ENCODE data around the gene INHBE. TPM values are rescaled to one million over a fixed set of nuclear protein-coding genes. Genes with fewer than 3 reads are reported as not detected.

INHBE gene
- total RNA-seq, 2 donors from 2014 or later = not detected

DNA sequence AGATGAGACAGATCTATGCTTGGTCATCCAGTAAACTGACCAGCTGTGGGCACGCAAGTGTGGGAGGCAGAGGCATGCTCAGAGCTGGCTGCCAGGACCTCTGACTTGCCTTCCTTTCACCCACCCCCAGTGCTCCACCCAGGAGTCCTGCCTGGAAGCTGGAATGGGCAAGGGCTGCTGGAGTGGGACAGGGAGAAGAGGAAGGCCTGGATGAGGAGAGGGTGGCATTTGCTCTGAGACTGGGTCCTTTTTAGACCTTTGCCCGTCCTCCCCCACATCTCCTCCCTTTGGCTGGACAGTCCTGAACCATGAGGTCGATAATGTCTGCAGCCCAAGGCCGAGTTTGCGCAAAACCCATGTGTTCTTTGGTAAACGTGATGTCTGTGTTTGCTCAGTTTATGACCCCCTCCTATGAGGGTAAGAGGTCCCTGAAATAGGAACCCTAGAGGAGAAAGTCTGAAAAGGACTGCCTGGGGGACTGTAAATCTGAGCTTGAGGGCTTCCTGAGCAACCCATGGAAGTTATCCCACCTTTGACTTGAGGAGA lies 3.8 kb upstream of the INHBE start:
- no peak overlapping the region for H3K27ac Mint-ChIP-seq
- H3K4me1 Mint-ChIP-seq = peaks cover 5% of the 10 kb centered on the region
- ATAC-seq (replicated peaks) = no peak
- H3K36me3 Mint-ChIP-seq (ENCODE audit: low read depth) = no peaks in the 10 kb centered on the region
- no peaks in the 10 kb centered on the region for H3K27me3 Mint-ChIP-seq
- no peak overlapping the region for H3K4me3 Mint-ChIP-seq
- no peaks in the 10 kb centered on the region for H3K9me3 Mint-ChIP-seq

DNA sequence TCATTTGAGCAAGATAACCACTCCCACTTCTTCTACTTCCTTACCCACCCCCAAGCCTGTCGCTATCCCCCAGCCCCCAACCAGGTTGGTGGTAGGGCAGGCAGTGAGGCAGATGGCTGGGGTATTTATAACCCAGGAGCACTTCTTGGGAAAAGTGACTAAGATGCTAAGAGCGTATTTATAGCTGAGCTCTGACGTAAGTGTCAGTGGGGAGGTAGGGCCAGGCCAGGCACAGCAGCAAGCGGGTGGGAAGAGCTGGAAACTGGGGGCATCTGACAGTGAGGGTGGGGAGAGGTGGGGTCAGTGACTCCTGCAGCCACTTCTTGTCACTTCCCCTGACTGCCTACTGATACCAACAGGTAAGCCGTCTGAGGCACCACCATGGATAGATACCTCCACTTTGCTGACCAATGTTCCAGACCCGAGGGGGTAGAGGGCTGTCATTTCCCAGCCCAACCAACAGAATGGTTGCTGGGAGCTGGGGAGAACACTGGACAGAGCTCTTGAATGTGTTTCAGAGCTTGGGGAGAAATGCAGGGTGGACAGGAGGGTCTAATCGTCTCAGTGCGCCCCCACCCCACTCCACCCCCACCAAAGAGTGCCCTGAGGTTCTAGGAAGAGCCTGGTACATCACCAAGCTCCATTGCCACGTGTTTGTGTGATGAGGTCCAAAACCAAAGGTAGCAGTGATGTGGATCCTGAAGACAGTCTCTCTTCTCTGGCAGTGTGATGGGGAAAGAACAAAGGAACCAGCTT lies 2.7 kb upstream of the INHBE start:
- H3K4me1 Mint-ChIP-seq = peaks cover 5% of the 10 kb centered on the region

DNA sequence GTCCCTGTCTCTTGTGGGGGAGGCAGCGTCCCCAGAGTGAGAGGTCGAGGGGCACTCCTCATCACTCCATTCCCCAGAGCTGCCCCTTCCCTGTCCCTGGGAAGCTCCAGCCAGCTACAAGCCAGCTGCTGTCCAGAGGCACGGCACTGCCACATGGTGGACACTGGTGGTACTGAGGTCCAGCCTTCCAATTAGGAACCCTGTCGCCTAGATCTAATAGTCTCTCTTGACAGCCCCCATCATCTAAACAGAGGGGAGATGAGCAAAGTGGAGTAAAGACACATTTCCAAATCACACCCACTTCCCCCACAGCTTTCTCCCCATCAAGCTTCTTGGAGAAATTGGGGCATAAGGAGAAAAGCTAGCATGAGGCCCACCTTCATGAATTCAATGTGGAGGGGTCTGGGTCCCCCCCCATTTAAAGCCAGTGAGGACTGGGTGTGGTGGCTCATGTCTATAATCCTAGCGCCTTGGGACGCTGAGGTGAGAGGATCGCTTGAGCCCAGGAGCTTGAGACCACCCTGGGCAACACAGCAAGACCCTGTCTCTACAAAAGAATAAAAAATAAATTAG lies 2.1 kb upstream of the INHBE start:
- H3K4me3 Mint-ChIP-seq = no peak overlapping the region
- ATAC-seq (replicated peaks) = peak; percentile 70
- peaks cover 5% of the 10 kb centered on the region for H3K4me1 Mint-ChIP-seq
- peak overlapping the region; percentile 41 for H3K27ac Mint-ChIP-seq
- no peaks in the 10 kb centered on the region for H3K9me3 Mint-ChIP-seq
- H3K27me3 Mint-ChIP-seq = no peaks in the 10 kb centered on the region
- H3K36me3 Mint-ChIP-seq (ENCODE audit: low read depth) = no peaks in the 10 kb centered on the region

More for the DNA sequence above, 2.7 kb upstream of the INHBE start:
- Mint-ChIP-seq H3K27ac (peak overlapping the region; percentile 41), H3K36me3 (ENCODE audit: low read depth) (no peaks in the 10 kb centered on the region), H3K4me3 (peak overlapping the region; percentile 13), H3K9me3 (no peaks in the 10 kb centered on the region), H3K27me3 (no peaks in the 10 kb centered on the region)
- peak; percentile 36 for ATAC-seq (replicated peaks)

DNA sequence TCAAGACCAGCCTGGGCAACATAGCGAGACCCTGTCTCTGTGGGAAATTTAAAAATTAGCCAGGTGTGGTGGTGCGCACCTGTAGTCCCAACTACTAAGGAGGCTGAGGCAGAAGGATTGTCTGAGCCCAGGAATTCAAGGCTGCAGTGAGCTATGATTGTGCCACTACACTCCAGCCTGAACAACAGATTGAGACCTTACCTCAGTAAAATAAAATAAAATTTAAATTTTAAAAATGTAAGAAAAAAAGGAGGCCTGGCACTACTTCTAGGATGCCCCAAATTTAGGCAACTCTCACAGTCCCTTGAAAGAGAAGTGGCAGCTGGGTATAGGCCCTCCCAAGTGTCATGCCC lies 918 bp upstream of the INHBE start:
- Mint-ChIP-seq H3K9me3 (no peaks in the 10 kb centered on the region), H3K36me3 (ENCODE audit: low read depth) (no peaks in the 10 kb centered on the region), H3K4me1 (peaks cover 11% of the 10 kb centered on the region), H3K27me3 (no peaks in the 10 kb centered on the region), H3K4me3 (no peak overlapping the region), H3K27ac (no peak overlapping the region)
- ATAC-seq (replicated peaks) = no peak

DNA sequence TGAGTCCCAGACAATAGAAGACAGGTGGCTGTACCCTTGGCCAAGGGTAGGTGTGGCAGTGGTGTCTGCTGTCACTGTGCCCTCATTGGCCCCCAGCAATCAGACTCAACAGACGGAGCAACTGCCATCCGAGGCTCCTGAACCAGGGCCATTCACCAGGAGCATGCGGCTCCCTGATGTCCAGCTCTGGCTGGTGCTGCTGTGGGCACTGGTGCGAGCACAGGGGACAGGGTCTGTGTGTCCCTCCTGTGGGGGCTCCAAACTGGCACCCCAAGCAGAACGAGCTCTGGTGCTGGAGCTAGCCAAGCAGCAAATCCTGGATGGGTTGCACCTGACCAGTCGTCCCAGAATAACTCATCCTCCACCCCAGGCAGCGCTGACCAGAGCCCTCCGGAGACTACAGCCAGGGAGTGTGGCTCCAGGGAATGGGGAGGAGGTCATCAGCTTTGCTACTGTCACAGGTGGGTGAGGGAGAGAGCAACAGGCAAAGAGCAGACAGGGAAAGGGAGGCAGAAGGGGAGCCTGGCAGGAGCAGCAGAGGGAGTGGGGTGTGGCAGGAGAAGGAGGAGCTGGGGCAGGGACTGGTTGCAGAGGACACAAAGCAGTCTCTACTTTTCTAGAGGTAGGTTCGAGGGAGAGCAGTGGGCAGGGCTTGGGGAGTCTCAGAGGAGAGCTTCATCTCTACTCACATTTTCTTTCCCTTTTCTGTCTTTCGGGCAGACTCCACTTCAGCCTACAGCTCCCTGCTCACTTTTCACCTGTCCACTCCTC lies 452 bp downstream of the INHBE start:
- Mint-ChIP-seq H3K4me3 (peak overlapping the region; percentile 37), H3K4me1 (peaks cover 18% of the 10 kb centered on the region), H3K27me3 (peaks cover 5% of the 10 kb centered on the region), H3K27ac (no peak overlapping the region), H3K36me3 (ENCODE audit: low read depth) (no peaks in the 10 kb centered on the region), H3K9me3 (no peaks in the 10 kb centered on the region)
- ATAC-seq (replicated peaks) = no peak

DNA sequence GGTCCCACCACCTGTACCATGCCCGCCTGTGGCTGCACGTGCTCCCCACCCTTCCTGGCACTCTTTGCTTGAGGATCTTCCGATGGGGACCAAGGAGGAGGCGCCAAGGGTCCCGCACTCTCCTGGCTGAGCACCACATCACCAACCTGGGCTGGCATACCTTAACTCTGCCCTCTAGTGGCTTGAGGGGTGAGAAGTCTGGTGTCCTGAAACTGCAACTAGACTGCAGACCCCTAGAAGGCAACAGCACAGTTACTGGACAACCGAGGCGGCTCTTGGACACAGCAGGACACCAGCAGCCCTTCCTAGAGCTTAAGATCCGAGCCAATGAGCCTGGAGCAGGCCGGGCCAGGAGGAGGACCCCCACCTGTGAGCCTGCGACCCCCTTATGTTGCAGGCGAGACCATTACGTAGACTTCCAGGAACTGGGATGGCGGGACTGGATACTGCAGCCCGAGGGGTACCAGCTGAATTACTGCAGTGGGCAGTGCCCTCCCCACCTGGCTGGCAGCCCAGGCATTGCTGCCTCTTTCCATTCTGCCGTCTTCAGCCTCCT lies 1.1 kb downstream of the INHBE start:
- peaks cover 8% of the 10 kb centered on the region for H3K27me3 Mint-ChIP-seq
- no peak overlapping the region for H3K27ac Mint-ChIP-seq
- H3K4me3 Mint-ChIP-seq = peak overlapping the region; percentile 37
- ATAC-seq (replicated peaks) = no peak
- no peaks in the 10 kb centered on the region for H3K36me3 Mint-ChIP-seq (ENCODE audit: low read depth)
- H3K4me1 Mint-ChIP-seq = peaks cover 18% of the 10 kb centered on the region
- no peaks in the 10 kb centered on the region for H3K9me3 Mint-ChIP-seq

DNA sequence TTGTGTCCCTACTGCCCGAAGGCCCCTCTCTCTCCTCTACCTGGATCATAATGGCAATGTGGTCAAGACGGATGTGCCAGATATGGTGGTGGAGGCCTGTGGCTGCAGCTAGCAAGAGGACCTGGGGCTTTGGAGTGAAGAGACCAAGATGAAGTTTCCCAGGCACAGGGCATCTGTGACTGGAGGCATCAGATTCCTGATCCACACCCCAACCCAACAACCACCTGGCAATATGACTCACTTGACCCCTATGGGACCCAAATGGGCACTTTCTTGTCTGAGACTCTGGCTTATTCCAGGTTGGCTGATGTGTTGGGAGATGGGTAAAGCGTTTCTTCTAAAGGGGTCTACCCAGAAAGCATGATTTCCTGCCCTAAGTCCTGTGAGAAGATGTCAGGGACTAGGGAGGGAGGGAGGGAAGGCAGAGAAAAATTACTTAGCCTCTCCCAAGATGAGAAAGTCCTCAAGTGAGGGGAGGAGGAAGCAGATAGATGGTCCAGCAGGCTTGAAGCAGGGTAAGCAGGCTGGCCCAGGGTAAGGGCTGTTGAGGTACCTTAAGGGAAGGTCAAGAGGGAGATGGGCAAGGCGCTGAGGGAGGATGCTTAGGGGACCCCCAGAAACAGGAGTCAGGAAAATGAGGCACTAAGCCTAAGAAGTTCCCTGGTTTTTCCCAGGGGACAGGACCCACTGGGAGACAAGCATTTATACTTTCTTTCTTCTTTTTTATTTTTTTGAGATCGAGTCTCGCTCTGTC lies 1.8 kb downstream of the INHBE start:
- Mint-ChIP-seq H3K36me3 (ENCODE audit: low read depth) (no peaks in the 10 kb centered on the region), H3K4me3 (no peak overlapping the region)

DNA sequence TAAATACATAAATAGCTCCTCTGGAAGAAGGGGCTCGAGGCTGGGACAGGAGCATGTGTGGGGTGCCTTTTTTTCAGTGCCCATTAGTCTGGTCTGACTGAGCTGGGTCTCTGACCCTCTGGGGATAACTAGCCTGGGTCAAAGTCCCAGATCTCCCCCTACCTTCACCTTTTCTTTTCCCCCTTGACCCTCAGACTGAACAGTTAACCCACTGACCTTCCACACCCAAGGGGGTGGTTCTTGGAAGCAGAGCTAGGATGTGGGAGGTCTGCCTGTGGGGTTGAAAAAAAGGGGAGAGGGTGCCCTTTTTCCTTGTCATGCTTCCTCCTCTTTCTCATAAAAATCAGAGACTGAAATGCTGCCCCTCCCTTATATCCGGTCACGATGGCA lies 3.6 kb downstream of the INHBE start:
- peak overlapping the region; percentile 83 for H3K4me3 Mint-ChIP-seq
- no peaks in the 10 kb centered on the region for H3K36me3 Mint-ChIP-seq (ENCODE audit: low read depth)
- no peaks in the 10 kb centered on the region for H3K9me3 Mint-ChIP-seq
- no peak for ATAC-seq (replicated peaks)
- peaks cover 12% of the 10 kb centered on the region for H3K27me3 Mint-ChIP-seq
- peak overlapping the region; percentile 97 for H3K27ac Mint-ChIP-seq
- H3K4me1 Mint-ChIP-seq = peaks cover 24% of the 10 kb centered on the region

More for the DNA sequence above, 1.8 kb downstream of the INHBE start:
- ATAC-seq (replicated peaks) = no peak
- peaks cover 18% of the 10 kb centered on the region for H3K4me1 Mint-ChIP-seq
- peaks cover 8% of the 10 kb centered on the region for H3K27me3 Mint-ChIP-seq
- H3K9me3 Mint-ChIP-seq = no peaks in the 10 kb centered on the region
- no peak overlapping the region for H3K27ac Mint-ChIP-seq

DNA sequence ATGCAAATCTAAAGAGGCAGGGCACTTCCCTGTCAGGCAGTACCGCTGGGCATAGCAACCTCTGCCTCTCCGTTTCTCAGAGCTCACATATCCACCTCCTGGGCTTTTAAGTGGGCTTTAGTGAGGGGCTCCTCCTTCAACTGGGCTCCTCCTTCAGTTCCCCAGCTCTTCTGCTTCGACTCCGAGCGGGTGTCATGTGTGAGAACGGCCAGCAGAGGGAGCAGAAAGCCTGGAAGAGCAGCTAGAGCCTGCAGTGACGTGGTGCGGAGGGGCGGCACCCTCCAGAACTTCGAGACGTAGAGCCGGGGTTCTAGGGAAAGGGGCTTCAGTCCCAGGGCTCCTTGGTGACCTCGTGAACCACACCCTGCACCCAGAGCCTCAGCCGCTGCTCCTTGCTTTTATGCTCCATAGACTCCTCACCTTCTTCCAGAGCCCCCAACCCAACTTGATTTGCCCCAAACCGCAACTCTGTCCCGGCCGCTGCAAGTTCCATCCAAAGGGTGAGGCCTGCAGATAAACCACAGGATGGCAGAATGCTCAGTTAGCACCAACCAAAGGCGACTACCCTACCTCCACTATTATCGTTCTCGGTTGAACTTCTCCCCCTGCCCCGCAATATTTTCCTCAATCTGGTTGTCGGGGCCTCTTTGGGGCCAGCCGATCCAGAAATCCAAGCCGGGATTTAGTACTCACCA lies 4.1 kb downstream of the INHBE start:
- Mint-ChIP-seq H3K27ac (peak overlapping the region; percentile 97), H3K36me3 (ENCODE audit: low read depth) (no peaks in the 10 kb centered on the region), H3K4me1 (peaks cover 24% of the 10 kb centered on the region), H3K27me3 (peaks cover 12% of the 10 kb centered on the region), H3K9me3 (no peaks in the 10 kb centered on the region), H3K4me3 (peak overlapping the region; percentile 83)
- ATAC-seq (replicated peaks) = peak; percentile 81

DNA sequence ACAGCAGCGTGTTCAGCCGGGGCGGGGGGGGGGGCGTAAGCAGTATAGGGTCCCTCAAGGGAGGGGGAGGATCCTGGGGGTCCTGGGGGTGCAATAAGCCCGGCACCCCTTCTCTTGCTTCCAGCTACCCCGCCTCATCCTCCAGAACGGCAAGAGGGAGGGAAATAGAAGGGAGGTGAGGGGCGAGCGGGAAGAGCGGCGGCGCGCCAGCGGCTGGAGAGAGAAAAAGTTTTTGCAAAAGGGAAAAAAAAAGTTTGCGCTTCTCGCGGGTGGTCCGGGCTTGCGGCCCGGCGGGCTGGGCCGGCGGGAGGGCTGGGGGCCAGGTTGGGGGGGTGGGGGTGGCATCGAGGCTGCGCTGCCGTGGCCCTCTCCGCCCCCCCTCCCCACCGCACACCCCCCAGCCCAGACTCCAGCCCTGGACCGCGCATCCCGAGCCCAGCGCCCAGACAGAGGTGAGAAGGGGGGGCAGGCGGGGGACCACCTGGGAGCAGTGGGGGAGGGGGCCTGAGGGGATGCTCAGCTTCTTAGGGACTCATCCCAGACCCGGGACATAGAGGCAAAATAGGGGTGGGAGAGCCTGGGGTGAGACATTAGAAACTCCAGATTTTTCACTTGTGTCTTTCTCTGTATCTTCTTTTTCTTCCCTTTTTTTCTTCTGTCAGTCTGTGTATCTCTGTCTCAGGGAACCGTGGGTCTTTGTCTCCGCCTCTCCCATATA lies 4.8 kb downstream of the INHBE start, which contains the start of gene GLI1:
Gene GLI1 (plus strand): TSS at position 36 of the 718 bp plus-strand sequence. CDS start 3,907 bp downstream, outside the sequence.
- peak within 1 kb of the TSS; percentile 83 for H3K4me3 Mint-ChIP-seq
- H3K9me3 Mint-ChIP-seq = no peaks in the 10 kb centered on the region
- peaks cover 28% of the 10 kb centered on the region for H3K4me1 Mint-ChIP-seq
- H3K36me3 Mint-ChIP-seq (ENCODE audit: low read depth) = no peaks in the 10 kb centered on the region
- H3K27ac Mint-ChIP-seq = peak within 1 kb of the TSS; percentile 97
- peaks cover 12% of the 10 kb centered on the region for H3K27me3 Mint-ChIP-seq
- peak; percentile 17 for ATAC-seq (replicated peaks)

DNA sequence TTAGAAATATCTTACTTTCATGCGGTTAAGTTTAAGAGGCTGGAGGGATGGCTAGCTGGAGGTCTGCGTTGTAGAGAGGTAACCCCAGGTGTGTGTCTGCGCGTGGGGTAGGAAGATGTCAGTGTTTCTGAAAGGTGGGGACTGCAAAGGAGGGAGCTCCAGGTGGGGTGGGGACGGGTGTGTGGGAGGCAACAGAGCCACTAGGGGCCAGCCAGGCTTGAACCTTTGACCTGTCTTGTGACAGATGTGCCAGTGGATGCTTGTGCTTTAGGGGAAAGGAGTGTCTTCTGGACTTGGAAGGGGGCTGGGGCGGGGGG lies 5.3 kb downstream of the INHBE start:
- Mint-ChIP-seq H3K27me3 (peaks cover 12% of the 10 kb centered on the region), H3K9me3 (no peaks in the 10 kb centered on the region), H3K4me3 (peak overlapping the region; percentile 83), H3K36me3 (ENCODE audit: low read depth) (no peaks in the 10 kb centered on the region), H3K27ac (no peak overlapping the region), H3K4me1 (peaks cover 30% of the 10 kb centered on the region)
- no peak for ATAC-seq (replicated peaks)

DNA sequence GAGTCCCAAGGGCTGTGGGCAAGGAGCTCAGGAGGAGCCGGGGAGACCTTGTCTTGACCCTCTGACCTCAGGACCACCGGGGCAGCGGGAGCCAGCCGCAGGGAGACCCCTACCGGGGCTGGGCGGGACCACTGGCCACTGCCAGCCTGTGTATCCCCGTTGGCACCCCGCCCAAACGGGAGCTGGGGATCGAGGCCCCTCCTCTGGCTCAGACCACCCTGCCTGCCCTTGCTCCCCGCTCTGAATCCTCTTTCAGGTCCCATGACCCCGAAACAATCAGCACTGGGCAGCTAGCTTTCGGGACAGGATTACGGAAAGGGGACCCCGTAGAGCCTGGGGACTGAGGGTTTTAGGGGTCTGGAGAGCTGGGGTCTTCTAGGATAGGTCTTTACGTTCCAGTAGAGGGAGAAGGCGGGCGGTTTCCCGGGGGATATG lies 5.8 kb downstream of the INHBE start:
- H3K4me1 Mint-ChIP-seq = peaks cover 29% of the 10 kb centered on the region
- no peaks in the 10 kb centered on the region for H3K36me3 Mint-ChIP-seq (ENCODE audit: low read depth)
- no peak for ATAC-seq (replicated peaks)
- H3K9me3 Mint-ChIP-seq = no peaks in the 10 kb centered on the region
- H3K27me3 Mint-ChIP-seq = peaks cover 12% of the 10 kb centered on the region
- peak overlapping the region; percentile 83 for H3K4me3 Mint-ChIP-seq
- no peak overlapping the region for H3K27ac Mint-ChIP-seq

Data from activated T-helper 17 cell treated with anti-CD3 and anti-CD28 coated beads, Interleukin-2, amount 50 U/mL, for 72 hours (primary cell).